Epidermal melanocyte (primary cell): ENCODE results near the gene M1AP.
A peak's percentile ranks its signal among the peaks of the same experiment; 100 is the strongest.
"Not testable (repeated sequence)": the region's sequence is repeated elsewhere in the genome, so short reads cannot be mapped to it uniquely, and the experiment has no call there.

ENCODE experiments used
- DNase-seq: peaks from one replicate; pipeline ENCODE4 v3.0.0; 2011; ENCODE audit warnings: low spot score; ENCODE audit not compliant: insufficient read length

The M1AP gene

GRCh38 chr2:74566754-74567085 is 81.4 kb downstream of the M1AP start:
- no peak for DNase-seq

- DNase-seq: no peak
Measured at GRCh38 chr2:74566076-74566753, 81.9 kb downstream of the M1AP start.

- DNase-seq: no peak
Measured at GRCh38 chr2:74564222-74564621, 83.9 kb downstream of the M1AP start.

- no peak for DNase-seq
Measured at GRCh38 chr2:74562126-74562775, 85.9 kb downstream of the M1AP start.

- not testable (repeated sequence) for DNase-seq
Measured at GRCh38 chr2:74561022-74561421, 87.1 kb downstream of the M1AP start.

GRCh38 chr2:74560591-74560990 is 87.5 kb downstream of the M1AP start:
- no peak for DNase-seq

GRCh38 chr2:74559912-74560311 is 88.2 kb downstream of the M1AP start:
- DNase-seq: no peak

- DNase-seq: no peak
Measured at GRCh38 chr2:74558284-74559230, 89.6 kb downstream of the M1AP start.

- DNase-seq: no peak
Measured at GRCh38 chr2:74556831-74557370, 91.2 kb downstream of the M1AP start.

GRCh38 chr2:74556159-74556558 is 92.0 kb downstream of the M1AP start:
- DNase-seq: no peak

- no peak for DNase-seq
Measured at GRCh38 chr2:74555610-74556103, 92.5 kb downstream of the M1AP start.

- no peak for DNase-seq
Measured at GRCh38 chr2:74554820-74555531, 93.2 kb downstream of the M1AP start.

GRCh38 chr2:74553892-74554819 is 94.0 kb downstream of the M1AP start, which contains the start of the genes DOK1 and LOXL3:
Gene DOK1, plus strand, starts transcription at chr2:74554720. Its CDS starts 35 bp downstream, at chr2:74554755.
Gene LOXL3, minus strand, starts transcription at chr2:74553942. Its CDS starts 1,308 bp downstream, at chr2:74552634.
- DNase-seq: peak; percentile 98

- no peak for DNase-seq
Measured at GRCh38 chr2:74552914-74553811, 95.0 kb downstream of the M1AP start.

- no peak for DNase-seq
Measured at GRCh38 chr2:74551942-74552913, 95.9 kb downstream of the M1AP start.

GRCh38 chr2:74551530-74551929 is 96.6 kb downstream of the M1AP start:
- DNase-seq: no peak

- no peak for DNase-seq
Measured at GRCh38 chr2:74550231-74550630, 97.9 kb downstream of the M1AP start.
